HTR-8/SVneo (cell line): ENCODE measurements around the gene DFFB.
"Not testable (repeated sequence)": the region's sequence is repeated elsewhere in the genome, so short reads cannot be mapped to it uniquely, and the experiment has no call there.

ENCODE experiments used
- DNase-seq: peaks from one replicate; pipeline ENCODE4 v3.0.0; 2011; ENCODE audit warnings: low spot score, mixed read lengths; ENCODE audit not compliant: insufficient read length
- FAIRE-seq: peaks from 2 replicates; lab custom pipeline; 2011; peaks lifted over from hg19 to GRCh38; lab: Jason Lieb, UNC

Gene DFFB

GRCh38 chr1:3907031-3907534, 49.8 kb downstream of the DFFB start:
- no peak for DNase-seq
- no peak for FAIRE-seq

DNA sequence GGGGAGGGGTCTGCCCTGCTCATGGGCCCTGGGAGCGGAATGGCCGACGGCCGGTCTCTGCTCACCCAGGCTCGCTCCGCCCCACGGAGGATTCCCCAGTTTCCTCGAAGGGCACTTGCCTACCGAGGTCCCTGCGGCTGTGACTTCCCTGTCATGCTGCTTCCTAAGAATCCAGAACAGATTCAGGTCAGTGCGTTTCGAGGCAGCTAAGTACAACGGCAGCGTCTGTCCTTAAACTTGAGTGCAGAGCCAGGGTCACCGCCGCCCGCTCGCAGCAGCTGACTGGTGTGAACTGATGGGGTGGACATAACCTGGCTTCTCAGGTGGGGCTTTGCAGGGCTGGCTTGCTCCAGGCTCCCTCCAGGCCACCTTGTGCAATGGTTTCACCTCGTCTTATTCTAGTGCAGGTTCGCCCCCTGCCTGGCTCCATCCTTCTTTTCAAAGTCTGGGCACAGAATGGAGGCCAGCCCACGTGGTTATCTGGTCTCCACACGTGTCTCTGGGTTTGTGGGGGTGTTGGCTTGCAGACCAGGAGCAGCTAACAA, 50.4 kb downstream of the DFFB start:
- DNase-seq, result no peak
- FAIRE-seq, result no peak

GRCh38 chr1:3908886-3909517, 51.7 kb downstream of the DFFB start:
- DNase-seq, result no peak
- FAIRE-seq, result no peak

- FAIRE-seq (no peak), DNase-seq (no peak)
Observed at GRCh38 chr1:3909615-3910014, 52.3 kb downstream of the DFFB start.

DNA sequence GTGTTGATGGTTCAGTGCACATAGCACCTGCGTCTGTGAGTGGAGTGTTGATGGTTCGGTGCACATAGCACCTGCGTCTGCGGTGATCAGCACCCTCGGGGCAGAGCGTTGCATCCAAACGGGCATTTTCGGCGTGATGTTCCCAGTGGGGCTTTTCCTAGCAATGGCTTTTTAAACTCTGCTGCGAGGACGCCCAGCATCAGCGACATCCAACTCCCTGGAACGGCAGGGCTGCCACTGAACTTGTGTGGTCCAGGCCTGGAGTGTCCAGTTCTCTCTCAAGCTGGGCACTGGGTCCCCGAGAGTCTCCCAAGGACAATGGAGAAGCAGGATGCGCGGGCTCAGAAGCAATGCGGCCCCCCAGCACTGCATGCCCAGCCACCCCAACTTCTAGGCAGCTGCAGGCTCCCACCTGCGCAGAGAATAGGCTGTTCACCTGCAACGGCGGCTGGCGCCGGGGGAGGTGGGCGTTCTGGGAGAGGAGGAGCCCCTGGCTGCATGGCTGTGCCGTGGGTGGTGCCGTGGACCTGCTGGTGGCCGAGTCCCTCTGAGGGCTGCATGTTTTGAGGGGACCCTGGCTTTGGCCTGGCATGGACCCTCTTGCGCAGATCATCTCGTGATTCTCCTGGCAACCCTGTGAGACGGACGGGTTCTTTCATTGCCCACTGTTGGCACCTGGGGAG, 52.9 kb downstream of the DFFB start:
- DNase-seq (no peak), FAIRE-seq (no peak)

DNA sequence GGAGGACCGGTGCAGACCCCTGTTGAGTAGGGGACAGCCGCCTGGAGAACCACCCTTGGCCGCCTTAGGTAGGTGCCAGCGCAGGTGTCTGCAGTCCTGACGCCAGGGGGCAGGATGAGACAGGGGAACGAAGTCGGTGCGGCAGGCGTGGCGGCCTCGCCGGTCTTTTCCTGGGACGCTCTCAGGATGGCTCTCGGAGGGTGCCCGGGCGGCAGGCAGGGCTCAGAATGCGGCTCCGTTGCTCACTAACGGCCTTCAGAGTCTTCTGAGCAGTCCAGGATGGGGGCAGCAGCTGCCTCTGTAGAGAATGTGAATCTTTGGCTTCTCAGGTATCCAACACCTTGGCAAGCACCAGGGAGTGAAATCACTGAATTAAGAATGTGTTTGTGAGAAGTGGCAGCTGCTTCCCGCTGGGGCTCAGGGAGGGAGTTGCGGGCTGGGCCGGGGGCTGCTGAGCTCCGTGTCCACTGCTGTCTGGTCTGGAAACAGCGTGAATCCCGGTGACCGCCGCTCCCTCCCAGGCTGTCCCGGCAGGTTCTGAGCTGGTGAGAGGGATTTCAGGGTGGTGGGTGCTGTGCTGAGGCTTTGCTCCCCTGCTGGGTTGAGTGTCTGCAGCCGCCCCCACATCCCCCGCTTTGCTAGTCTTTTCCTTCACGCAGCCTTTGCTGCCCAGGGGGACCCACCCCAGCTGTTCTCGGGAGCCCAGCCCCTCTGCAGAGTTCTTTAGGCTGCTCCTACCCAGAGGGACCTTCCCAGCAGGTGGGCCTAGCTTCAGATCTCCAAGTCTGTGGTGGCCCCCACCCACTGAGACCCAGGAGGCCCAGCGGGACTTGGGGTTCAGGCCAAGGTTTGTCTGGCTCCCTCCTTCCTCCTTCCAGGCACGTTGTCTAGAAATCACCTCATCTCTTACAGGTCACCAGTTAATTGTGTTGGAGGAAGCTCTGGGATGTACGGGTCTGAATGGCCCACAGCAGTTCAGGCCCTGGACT, 53.9 kb downstream of the DFFB start:
- peak; percentile 74 for DNase-seq
- FAIRE-seq, result peak; percentile 13

- DNase-seq (no peak), FAIRE-seq (no peak)
Observed at GRCh38 chr1:3911981-3912808, 54.9 kb downstream of the DFFB start.

GRCh38 chr1:3912809-3913685, 55.8 kb downstream of the DFFB start:
- DNase-seq, result no peak
- FAIRE-seq, result no peak

- DNase-seq, result no peak
- FAIRE-seq, result no peak
Observed at GRCh38 chr1:3914331-3914851, 57.1 kb downstream of the DFFB start.

GRCh38 chr1:3914911-3915310, 57.6 kb downstream of the DFFB start:
- DNase-seq, result no peak
- no peak for FAIRE-seq

GRCh38 chr1:3915551-3916121, 58.4 kb downstream of the DFFB start:
- DNase-seq (no peak), FAIRE-seq (no peak)

- DNase-seq, result no peak
- no peak for FAIRE-seq
Observed at GRCh38 chr1:3917761-3918160, 60.5 kb downstream of the DFFB start.

GRCh38 chr1:3918359-3918758, 61.1 kb downstream of the DFFB start:
- DNase-seq, FAIRE-seq: not testable (repeated sequence)

- FAIRE-seq (no peak), DNase-seq (no peak)
Observed at GRCh38 chr1:3918966-3919611, 61.8 kb downstream of the DFFB start.

GRCh38 chr1:3919706-3920105, 62.4 kb downstream of the DFFB start:
- no peak for FAIRE-seq
- no peak for DNase-seq

DNA sequence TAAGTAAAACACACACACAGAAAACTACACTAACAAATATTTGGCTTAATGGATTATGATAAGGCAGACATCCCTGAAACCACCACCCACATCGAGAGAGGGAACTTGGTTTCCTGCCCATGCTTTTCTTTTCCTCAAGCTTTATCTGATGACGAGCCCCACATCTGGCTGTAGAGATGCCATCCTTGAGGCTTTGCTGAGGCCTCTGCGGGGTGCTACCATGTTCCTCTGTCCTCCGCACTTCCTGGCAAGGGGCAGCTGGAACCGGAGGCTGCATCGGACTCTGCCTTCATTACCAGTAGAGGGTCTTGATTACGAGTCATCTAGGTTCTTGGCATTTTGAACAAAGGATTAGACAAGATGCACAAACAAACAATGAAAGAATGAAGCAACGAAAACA, 64.5 kb downstream of the DFFB start:
- FAIRE-seq (no peak), DNase-seq (no peak)

DNA sequence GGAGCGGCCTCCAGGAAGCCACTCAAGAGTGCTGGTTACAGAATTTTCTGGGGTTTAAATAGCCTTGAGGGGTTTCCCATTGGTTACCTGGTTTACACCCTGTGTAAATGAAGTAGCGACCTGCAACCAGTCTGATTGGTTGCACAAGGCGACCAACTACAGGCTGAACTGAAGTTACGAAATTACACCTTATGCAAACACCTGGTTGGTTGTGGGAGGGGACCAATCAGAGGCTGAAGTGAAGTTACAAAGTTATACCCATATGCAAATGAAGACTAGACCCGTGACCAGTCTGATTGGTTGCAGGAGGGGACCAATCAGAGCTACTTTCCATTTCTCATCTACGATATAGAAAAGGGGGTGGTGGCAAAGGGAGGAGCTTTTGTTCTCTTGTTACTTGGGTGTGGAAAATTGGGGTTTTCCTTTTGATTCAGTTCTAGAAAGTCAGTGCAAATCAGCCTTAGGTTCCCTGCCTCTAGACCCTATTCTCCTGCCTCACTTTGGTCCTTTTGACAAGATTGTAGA, 65.0 kb downstream of the DFFB start:
- no peak for FAIRE-seq

More for the DNA sequence above, 65.0 kb downstream of the DFFB start:
- no peak for DNase-seq
